K562 (cell line): Measurements from ENCODE around the gene GXYLT2. TPM values are rescaled to one million over a fixed set of nuclear protein-coding genes. Genes with fewer than 3 reads are reported as not detected.

ENCODE experiments used
- CC2D1A ChIP-seq: fragments of 450-650 bp; IDR thresholded peaks from 2 replicates; pipeline ENCODE4 v1.6.1; 2017; ENCODE audit warnings: mild to moderate bottlenecking
- CTCF ChIP-seq, 3 experiments: IDR thresholded peaks in 2 of 3; conservative IDR thresholded peaks in 1 of 3; 2 replicates each; pipeline ENCODE4 v1.5.1; 2011 to 2012; ENCODE audit warnings: low read length in 3 of 3, mild to moderate bottlenecking in 3 of 3, control low read depth in 2 of 3, improper control_type of control experiment in 1 of 3, inconsistent platforms in 1 of 3, low read depth in 1 of 3, mixed read lengths in 1 of 3, moderate library complexity in 1 of 3; ENCODE audit not compliant: insufficient read depth in 2 of 3
- EP400 ChIP-seq: fragments of 450-650 bp; IDR thresholded peaks from 2 replicates; pipeline ENCODE4 v1.6.1; 2017; ENCODE audit warnings: antibody characterized with exemption, mild to moderate bottlenecking, moderate library complexity
- MGA ChIP-seq: fragments of 450-650 bp; IDR thresholded peaks from 2 replicates; pipeline ENCODE4 v1.6.1; 2016; ENCODE audit warnings: mild to moderate bottlenecking, moderate library complexity
- MTA1 ChIP-seq: fragments of 450-650 bp; IDR thresholded peaks from 2 replicates; pipeline ENCODE4 v1.6.1; 2017; ENCODE audit warnings: borderline replicate concordance
- polyA plus RNA-seq, 8 experiments: library from polyadenylated mRNA; depleted of rRNA in 4 of 8; stranded (reverse) in 5 of 8; unstranded in 3 of 8; fragments of >200 nt; fragmentation: Nextera tagmentation in 2 of 8; fragmentation: Illumina TruSeq in 1 of 8; extraction: Ambion mirVana in 2 of 8; extraction: Trizol in 1 of 8; gene quantifications; 2 replicates each; pipeline versions ENCODE4 v1.2.1 to v1.2.3, GENCODE V29; 2011 to 2014; ENCODE audit warnings: inconsistent platforms in 1 of 8, missing spikeins in 1 of 8
- total RNA-seq, 7 experiments: library from RNA; depleted of rRNA in 6 of 7; stranded (reverse); fragments of >200 nt in 6 of 7; fragmentation: Illumina TruSeq in 2 of 7; extraction: Trizol in 2 of 7; gene quantifications; 2 replicates each; pipeline versions ENCODE4 v1.2.1 to v1.2.3, GENCODE V29; 2011 to 2021; ENCODE audit warnings: low replicate concordance in 1 of 7

GXYLT2 gene
- total and polyA plus RNA-seq, 9 of the 15 experiments (the other 6 are each of a cell fraction or from before 2014, with no cell fraction given) = 0.71 to 6.0 (median 3.3) TPM

DNA sequence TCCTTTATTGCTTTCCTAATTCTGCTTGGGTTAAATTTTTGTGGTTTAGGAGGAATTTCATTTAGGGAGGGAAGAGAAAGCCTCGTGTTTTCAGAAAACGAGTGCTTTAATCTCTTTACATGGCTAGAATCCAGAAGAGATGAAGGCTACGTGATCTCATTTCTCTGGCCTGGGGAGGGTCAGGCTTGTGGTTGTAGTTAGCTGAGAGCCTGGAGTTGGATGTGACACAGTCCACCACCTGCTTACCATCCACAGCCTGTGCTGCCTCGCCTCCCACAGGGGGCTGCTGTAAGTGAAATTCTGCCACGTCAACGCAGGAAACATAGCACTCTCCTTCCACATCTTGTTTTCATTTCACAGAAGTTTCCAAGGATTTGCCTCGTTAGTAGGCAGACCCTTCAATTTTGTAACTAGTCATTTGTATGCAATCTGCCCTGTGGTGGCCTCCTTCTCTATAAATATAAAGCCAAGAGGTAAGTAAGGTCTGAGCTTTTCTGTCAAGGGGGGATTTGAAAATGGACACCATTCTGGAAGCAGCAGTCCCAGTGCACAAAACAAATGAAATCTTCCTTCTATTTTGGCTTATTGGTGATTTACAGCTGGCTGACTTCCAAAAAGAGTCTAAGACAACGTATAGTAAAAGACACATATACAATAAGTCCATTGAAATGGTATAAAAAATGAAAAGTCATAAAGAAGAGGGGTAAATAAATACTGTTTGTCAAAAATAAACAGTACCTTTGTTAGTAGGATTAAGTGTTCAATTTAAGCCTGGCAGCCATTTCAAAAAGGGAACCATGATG lies 3.4 kb downstream of the GXYLT2 start (continued):
- peak; percentile 29 for TF ChIP-seq MGA
- TF ChIP-seq MTA1 = no peak
- TF ChIP-seq EP400 = 0 out of 2 replicates have a peak, but pooled peaks have one; percentile 28
- TF ChIP-seq CC2D1A = no peak
- 0 out of 6 replicates have a peak, but pooled peaks of 1 of the 3 experiments have one; percentile 19 for TF ChIP-seq CTCF (IDR thresholded peaks at IDR 0.05 in 2 of 3, conservative IDR thresholded peaks at IDR 0.05 in 1 of 3; ENCODE audit: insufficient read depth in 2 of 3, low read depth in 1 of 3, low read length in 3 of 3)
